ENCODE measurements around the gene CFD.

GRCh38 chr19:884420-885211 is 25.2 kb downstream of the CFD start:
- no peak for TF ChIP-seq CTCF (conservative IDR thresholded peaks at IDR 0.05; ENCODE audit: low read length)
- TF ChIP-seq EZH2phosphoT487 (IDR thresholded peaks at IDR 0.05; ENCODE audit: borderline replicate concordance, low read depth, low read length), result no peak
